ENCODE data around the gene PTPN4.

PTPN4 gene

DNA sequence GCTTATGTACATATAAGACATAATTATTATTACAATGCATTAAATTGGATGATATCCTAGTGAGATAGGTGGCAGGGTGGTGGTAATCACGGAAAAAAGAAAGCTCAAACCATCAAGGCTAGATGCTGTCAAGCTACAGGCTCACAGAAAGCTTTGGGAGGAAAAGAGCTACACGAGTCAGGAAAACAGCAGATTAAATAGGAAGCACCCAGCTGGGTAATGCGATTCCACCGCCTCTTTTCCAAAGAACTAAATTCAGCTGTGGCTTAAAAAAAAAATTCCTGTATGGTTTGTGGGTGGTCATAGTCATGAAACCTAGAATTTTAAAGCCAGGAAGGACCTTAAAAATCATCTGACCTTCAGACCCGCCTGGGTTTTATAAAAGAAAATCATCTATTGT lies 23.7 kb upstream of the PTPN4 start:
- no peak overlapping the region for H3K9ac ChIP-seq (ENCODE audit: low read depth, low read length, poor library complexity, severe bottlenecking)
- H3K36me3 ChIP-seq (ENCODE audit: insufficient read depth, low read length), result no peaks in the 10 kb centered on the region
- no peaks in the 10 kb centered on the region for H3K79me2 ChIP-seq (ENCODE audit: insufficient read depth, low read length)
- no peak overlapping the region for H3K4me2 ChIP-seq (ENCODE audit: low read depth, low read length, poor library complexity, severe bottlenecking)
- no peaks in the 10 kb centered on the region for H4K20me1 ChIP-seq (ENCODE audit: insufficient read depth, low read length, poor library complexity, severe bottlenecking)
- H2AFZ ChIP-seq (ENCODE audit: low read length), result no peak overlapping the region
- no peaks in the 10 kb centered on the region for H3F3A ChIP-seq (ENCODE audit: low read depth)
- H3K4me1 ChIP-seq (ENCODE audit: insufficient read depth, low read length, poor library complexity, severe bottlenecking), result peaks cover 15% of the 10 kb centered on the region
- TF ChIP-seq CTCF (conservative IDR thresholded peaks at IDR 0.05; ENCODE audit: low read length) (no peak), EZH2phosphoT487 (IDR thresholded peaks at IDR 0.05; ENCODE audit: borderline replicate concordance) (no peak)
- no peaks in the 10 kb centered on the region for H3K9me2 ChIP-seq (replicated peaks; ENCODE audit: low read depth, low read length)
- no peaks in the 10 kb centered on the region for H3K27me3 ChIP-seq (ENCODE audit: insufficient read depth, low read length, poor library complexity, severe bottlenecking)
- no peaks in the 10 kb centered on the region for H3K9me3 ChIP-seq (ENCODE audit: insufficient read depth, low read depth, low read length)
- H3K4me3 ChIP-seq (ENCODE audit: low read length, poor library complexity, severe bottlenecking), result no peak overlapping the region

- peak overlapping the region; percentile 56 for H3K4me2 ChIP-seq (ENCODE audit: low read depth, low read length, poor library complexity, severe bottlenecking)
- H3F3A ChIP-seq (ENCODE audit: low read depth), result no peaks in the 10 kb centered on the region
- H2AFZ ChIP-seq (ENCODE audit: low read length), result peak overlapping the region; percentile 53; the same call in 1 of the 2 replicates
- no peaks in the 10 kb centered on the region for H3K27me3 ChIP-seq (ENCODE audit: insufficient read depth, low read length, poor library complexity, severe bottlenecking)
- no peaks in the 10 kb centered on the region for H3K9me3 ChIP-seq (ENCODE audit: insufficient read depth, low read depth, low read length)
- no peaks in the 10 kb centered on the region for H4K20me1 ChIP-seq (ENCODE audit: insufficient read depth, low read length, poor library complexity, severe bottlenecking)
- peak overlapping the region; percentile 57 for H3K9ac ChIP-seq (ENCODE audit: low read depth, low read length, poor library complexity, severe bottlenecking)
- peaks cover 15% of the 10 kb centered on the region for H3K4me1 ChIP-seq (ENCODE audit: insufficient read depth, low read length, poor library complexity, severe bottlenecking)
- no peak for TF ChIP-seq CTCF (conservative IDR thresholded peaks at IDR 0.05; ENCODE audit: low read length)
- no peak for TF ChIP-seq EZH2phosphoT487 (IDR thresholded peaks at IDR 0.05; ENCODE audit: borderline replicate concordance)
- H3K36me3 ChIP-seq (ENCODE audit: insufficient read depth, low read length), result no peaks in the 10 kb centered on the region
- H3K9me2 ChIP-seq (replicated peaks; ENCODE audit: low read depth, low read length), result no peaks in the 10 kb centered on the region
- no peaks in the 10 kb centered on the region for H3K79me2 ChIP-seq (ENCODE audit: insufficient read depth, low read length)
- H3K4me3 ChIP-seq (ENCODE audit: low read length, poor library complexity, severe bottlenecking), result peak overlapping the region; percentile 6
Measured at GRCh38 chr2:119739580-119740255, 20.0 kb upstream of the PTPN4 start.

DNA sequence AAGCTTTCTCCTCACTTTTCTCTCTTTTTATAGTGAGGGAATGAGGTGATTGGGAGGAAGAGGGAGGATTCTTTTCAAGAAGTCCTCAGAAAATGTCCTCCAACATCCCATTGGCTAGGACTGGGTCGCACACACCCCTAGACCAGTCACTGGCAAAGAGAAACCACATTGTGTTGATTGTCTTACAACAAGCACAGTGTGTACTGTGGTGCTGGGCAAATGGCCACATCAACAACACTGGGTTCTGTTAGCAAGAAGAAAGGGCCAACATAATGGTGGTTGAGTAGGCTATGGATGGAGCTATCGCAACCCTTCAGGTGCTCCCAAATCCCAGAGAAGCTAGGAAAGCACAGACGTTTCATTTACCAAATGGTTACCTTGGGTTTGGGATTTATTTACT lies 18.7 kb upstream of the PTPN4 start:
- no peaks in the 10 kb centered on the region for H3K79me2 ChIP-seq (ENCODE audit: insufficient read depth, low read length)
- H3K27me3 ChIP-seq (ENCODE audit: insufficient read depth, low read length, poor library complexity, severe bottlenecking), result no peaks in the 10 kb centered on the region
- peaks cover 15% of the 10 kb centered on the region for H3K4me1 ChIP-seq (ENCODE audit: insufficient read depth, low read length, poor library complexity, severe bottlenecking)
- no peaks in the 10 kb centered on the region for H3K9me2 ChIP-seq (replicated peaks; ENCODE audit: low read depth, low read length)
- H3K4me2 ChIP-seq (ENCODE audit: low read depth, low read length, poor library complexity, severe bottlenecking), result no peak overlapping the region
- no peaks in the 10 kb centered on the region for H3K36me3 ChIP-seq (ENCODE audit: insufficient read depth, low read length)
- H2AFZ ChIP-seq (ENCODE audit: low read length), result no peak overlapping the region
- H3K9me3 ChIP-seq (ENCODE audit: insufficient read depth, low read depth, low read length), result no peaks in the 10 kb centered on the region
- no peak overlapping the region for H3K4me3 ChIP-seq (ENCODE audit: low read length, poor library complexity, severe bottlenecking)
- TF ChIP-seq CTCF (conservative IDR thresholded peaks at IDR 0.05; ENCODE audit: low read length) (no peak), EZH2phosphoT487 (IDR thresholded peaks at IDR 0.05; ENCODE audit: borderline replicate concordance) (no peak)
- H3F3A ChIP-seq (ENCODE audit: low read depth), result no peaks in the 10 kb centered on the region
- H4K20me1 ChIP-seq (ENCODE audit: insufficient read depth, low read length, poor library complexity, severe bottlenecking), result no peaks in the 10 kb centered on the region
- no peak overlapping the region for H3K9ac ChIP-seq (ENCODE audit: low read depth, low read length, poor library complexity, severe bottlenecking)

Data from Loucy (cell line).